GM21619 (cell line): ENCODE measurements around the gene CARTPT.

Experiments used
- ATAC-seq: cut with Tn5 transposase; IDR thresholded peaks from one replicate; pipeline ENCODE4 v1.9.1; 2021; ENCODE audit not compliant: unreplicated experiment

CARTPT gene

GRCh38 chr5:71737931-71738539 lies 19.0 kb downstream of the CARTPT start:
- no peak for ATAC-seq

- ATAC-seq, result no peak
Observed at GRCh38 chr5:71738662-71739361, 19.7 kb downstream of the CARTPT start.

GRCh38 chr5:71740015-71740753 lies 21.1 kb downstream of the CARTPT start:
- peak; percentile 97 for ATAC-seq

- no peak for ATAC-seq
Observed at GRCh38 chr5:71743155-71743554, 24.1 kb downstream of the CARTPT start.

GRCh38 chr5:71744009-71744790 lies 25.1 kb downstream of the CARTPT start:
- ATAC-seq, result no peak

GRCh38 chr5:71747182-71747581 lies 28.1 kb downstream of the CARTPT start:
- no peak for ATAC-seq

- ATAC-seq, result no peak
Observed at GRCh38 chr5:71748360-71748759, 29.3 kb downstream of the CARTPT start.

- ATAC-seq, result no peak
Observed at GRCh38 chr5:71751422-71751821, 32.3 kb downstream of the CARTPT start.

- no peak for ATAC-seq
Observed at GRCh38 chr5:71752441-71753190, 33.5 kb downstream of the CARTPT start.

GRCh38 chr5:71757590-71758543 lies 38.8 kb downstream of the CARTPT start:
- peak; percentile 94 for ATAC-seq

- no peak for ATAC-seq
Observed at GRCh38 chr5:71762826-71763225, 43.8 kb downstream of the CARTPT start.

- no peak for ATAC-seq
Observed at GRCh38 chr5:71767661-71768060, 48.6 kb downstream of the CARTPT start.

- ATAC-seq, result no peak
Observed at GRCh38 chr5:71769287-71769686, 50.2 kb downstream of the CARTPT start.

- no peak for ATAC-seq
Observed at GRCh38 chr5:71770381-71770780, 51.3 kb downstream of the CARTPT start.
